Measurements from ENCODE around the gene APBB2. TPM values are rescaled to one million over a fixed set of nuclear protein-coding genes. Genes with fewer than 3 reads are reported as not detected.
A peak's percentile ranks its signal among the peaks of the same experiment; 100 is the strongest.
"Not testable (repeated sequence)": the region's sequence is repeated elsewhere in the genome, so short reads cannot be mapped to it uniquely, and the experiment has no call there.

The APBB2 gene
- polyA plus RNA-seq, 1 donor from 2014 or later = 0.23 TPM

DNA sequence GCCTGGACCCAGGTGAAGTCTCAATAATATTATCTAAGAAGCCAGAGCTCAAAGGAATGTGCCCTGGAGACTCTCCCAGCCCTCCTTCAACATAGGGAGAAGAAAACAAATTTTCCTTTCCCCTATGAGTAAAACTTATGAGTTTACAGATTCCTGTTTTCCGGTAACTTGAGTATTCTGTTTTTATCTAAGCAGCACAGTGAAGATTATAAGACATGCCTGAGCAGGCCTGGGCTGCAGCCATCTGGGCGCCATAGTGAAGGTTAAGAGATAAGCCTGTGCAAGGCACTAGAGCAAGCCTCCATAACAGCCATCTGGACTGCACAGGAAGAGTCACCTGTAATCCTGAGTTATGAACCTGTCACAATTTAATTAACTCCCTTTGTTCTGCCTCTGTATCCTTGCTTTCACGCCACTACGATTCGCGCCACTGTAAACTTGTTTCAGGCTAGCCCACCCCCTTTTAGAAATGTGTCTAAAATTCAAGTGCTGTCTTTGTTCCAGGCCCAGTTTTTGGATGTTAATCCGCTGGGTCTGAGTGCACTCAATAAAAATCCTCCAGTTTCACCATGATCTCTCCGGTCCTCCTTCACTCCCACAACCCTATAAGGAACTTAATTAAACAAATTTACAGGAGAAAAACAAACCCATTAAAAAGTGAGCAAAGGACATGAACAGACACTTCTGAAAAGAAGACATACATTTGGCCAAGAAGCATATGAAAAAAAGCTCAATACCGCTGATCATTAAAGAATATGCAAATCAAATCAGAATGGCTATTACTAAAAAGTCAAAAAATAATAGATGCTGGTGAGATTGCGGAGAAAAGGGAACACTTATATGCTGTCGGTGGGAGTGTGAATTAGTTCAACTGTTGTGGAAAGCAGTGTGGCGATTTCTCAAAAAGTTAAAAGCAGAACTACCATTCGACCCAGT lies 189.5 kb downstream of the APBB2 start:
- Mint-ChIP-seq H3K9me3 (peaks cover 13 to 42% (median 38%) of the 10 kb centered on the region in 3 donors), H3K27me3 (no peaks in the 10 kb centered on the region), H3K27ac (peak overlapping the region in 2 of 3 donors; percentile 32 to 93), H3K4me3 (peak overlapping the region in 2 of 4 donors; percentile 27 to 35), H3K4me1 (no peaks in the 10 kb centered on the region), H3K36me3 (peaks cover 1% of the 10 kb centered on the region)

DNA sequence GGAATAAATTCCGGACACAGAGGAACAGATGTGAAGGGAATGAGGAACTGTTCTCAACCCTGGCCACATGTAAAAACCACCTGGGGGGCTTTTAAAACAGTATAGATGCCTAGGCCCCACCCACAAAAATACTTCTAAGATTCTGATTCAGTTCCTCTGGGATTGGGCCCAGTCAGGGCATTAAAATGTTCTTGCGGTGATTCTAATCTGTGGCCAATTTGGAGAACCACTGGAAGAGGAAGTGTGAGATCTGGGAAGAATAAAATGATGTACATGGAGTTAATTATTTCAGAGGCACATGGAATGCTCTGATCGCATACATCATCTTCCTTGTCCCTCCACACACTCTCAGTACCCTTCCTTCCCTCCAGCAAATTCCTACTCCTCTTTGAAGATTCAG lies 192.2 kb downstream of the APBB2 start:
- Mint-ChIP-seq H3K4me3 (no peak overlapping the region), H3K27me3 (peaks cover 2% of the 10 kb centered on the region), H3K4me1 (no peaks in the 10 kb centered on the region), H3K9me3 (peaks cover 13 to 38% (median 32%) of the 10 kb centered on the region in 3 donors), H3K36me3 (no peaks in the 10 kb centered on the region), H3K27ac (no peak overlapping the region)

DNA sequence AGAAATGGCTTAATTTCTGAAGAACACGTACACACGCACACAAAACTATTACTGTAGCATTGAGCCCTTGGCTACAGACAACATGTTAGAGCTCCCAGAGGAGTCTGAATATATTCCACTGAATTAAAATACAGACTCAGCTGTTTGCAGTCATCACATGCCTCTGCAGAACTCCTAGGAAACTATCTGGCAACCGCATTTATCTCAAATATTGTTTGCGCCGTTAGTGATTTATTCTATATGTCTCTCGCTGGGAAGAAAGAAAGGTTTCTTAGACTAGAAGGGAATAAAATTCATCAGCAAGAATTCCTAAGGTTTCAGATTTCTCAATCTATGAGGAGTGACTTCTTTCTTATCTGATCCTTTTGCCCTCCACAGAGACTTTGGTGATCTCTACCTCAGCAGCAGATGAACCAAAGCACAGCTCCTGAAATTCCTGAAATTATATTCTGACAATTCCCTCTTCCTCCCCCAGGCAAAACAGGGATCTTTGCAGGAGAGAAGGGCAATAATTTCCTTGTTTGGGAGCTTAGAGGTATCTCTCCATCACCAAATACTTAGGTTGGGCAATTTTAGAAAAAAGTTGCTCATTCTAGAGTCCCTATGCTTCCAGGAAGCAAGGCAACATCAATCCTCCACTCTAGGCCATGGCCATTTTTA lies 199.2 kb downstream of the APBB2 start:
- Mint-ChIP-seq H3K27ac (no peak overlapping the region), H3K9me3 (no peaks in the 10 kb centered on the region), H3K27me3 (peaks cover 2% of the 10 kb centered on the region), H3K4me1 (no peaks in the 10 kb centered on the region), H3K4me3 (no peak overlapping the region), H3K36me3 (no peaks in the 10 kb centered on the region)

DNA sequence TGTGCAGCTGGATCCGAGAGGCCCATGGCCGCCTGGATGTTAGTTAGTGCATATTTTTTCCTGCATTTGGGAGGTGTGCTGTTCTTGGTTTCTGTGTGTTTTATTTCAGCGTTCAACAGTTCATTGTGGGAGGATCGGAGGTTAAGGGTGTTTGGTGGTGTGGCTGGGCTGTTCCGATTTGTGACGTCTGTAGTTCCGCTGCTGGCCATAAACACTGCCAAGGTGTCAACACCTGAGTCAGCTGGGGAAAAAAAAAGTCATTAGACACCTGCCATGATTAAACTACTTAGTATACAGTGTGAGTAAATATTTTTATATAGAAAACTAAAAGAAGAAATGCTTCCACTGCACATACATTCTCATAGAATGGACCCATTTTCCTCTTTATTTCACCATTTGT lies 200.2 kb downstream of the APBB2 start:
- H3K27me3 Mint-ChIP-seq = peaks cover 2% of the 10 kb centered on the region

DNA sequence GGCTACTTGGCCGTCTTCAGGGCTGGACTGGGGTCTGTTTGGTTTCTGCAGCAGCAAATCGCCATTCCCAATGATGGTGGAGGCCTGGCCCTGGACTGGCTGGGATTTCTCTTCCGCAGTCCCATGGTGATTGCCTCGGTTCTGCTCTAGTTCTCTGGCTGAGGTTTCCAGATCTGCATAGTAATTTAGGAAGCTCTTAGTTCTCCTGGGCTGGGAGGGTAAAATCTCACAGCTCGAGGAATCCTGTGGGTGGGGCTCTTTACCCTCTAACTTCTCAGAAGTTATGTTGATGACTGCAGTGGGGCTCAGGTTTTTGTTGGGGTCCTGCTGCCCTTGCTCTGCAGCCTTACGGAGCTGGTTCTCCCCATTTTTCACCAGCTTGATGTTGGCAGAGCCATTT lies 200.6 kb downstream of the APBB2 start:
- peaks cover 2% of the 10 kb centered on the region for H3K27me3 Mint-ChIP-seq
- no peak overlapping the region for H3K27ac Mint-ChIP-seq
- H3K4me1 Mint-ChIP-seq = no peaks in the 10 kb centered on the region
- H3K9me3 Mint-ChIP-seq = no peaks in the 10 kb centered on the region
- H3K36me3 Mint-ChIP-seq = no peaks in the 10 kb centered on the region
- H3K4me3 Mint-ChIP-seq = no peak overlapping the region

More for the DNA sequence above, 200.2 kb downstream of the APBB2 start:
- no peak overlapping the region for H3K27ac Mint-ChIP-seq
- H3K36me3 Mint-ChIP-seq = no peaks in the 10 kb centered on the region
- H3K4me3 Mint-ChIP-seq = no peak overlapping the region
- no peaks in the 10 kb centered on the region for H3K9me3 Mint-ChIP-seq
- H3K4me1 Mint-ChIP-seq = no peaks in the 10 kb centered on the region

DNA sequence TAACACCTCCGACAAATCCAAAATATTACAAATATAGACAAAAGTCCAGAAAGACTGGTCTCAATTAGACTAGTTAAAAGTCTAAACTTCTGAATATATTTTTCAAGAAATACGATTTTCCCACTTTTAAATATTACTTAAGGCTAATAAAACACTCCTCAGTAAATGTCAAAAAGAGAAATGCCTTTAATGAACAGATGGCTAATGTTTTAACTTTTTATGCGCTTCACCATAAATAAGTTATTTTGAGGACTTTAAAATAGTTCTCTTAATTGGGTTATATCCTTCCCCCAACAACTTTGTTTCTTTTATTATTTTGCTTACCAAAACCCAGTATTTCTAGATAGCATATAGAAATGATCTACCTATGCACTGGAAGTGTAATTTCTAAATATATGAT lies 201.4 kb downstream of the APBB2 start:
- Mint-ChIP-seq H3K27ac (no peak overlapping the region), H3K27me3 (peaks cover 2% of the 10 kb centered on the region), H3K4me1 (no peaks in the 10 kb centered on the region), H3K9me3 (no peaks in the 10 kb centered on the region), H3K4me3 (no peak overlapping the region), H3K36me3 (no peaks in the 10 kb centered on the region)

DNA sequence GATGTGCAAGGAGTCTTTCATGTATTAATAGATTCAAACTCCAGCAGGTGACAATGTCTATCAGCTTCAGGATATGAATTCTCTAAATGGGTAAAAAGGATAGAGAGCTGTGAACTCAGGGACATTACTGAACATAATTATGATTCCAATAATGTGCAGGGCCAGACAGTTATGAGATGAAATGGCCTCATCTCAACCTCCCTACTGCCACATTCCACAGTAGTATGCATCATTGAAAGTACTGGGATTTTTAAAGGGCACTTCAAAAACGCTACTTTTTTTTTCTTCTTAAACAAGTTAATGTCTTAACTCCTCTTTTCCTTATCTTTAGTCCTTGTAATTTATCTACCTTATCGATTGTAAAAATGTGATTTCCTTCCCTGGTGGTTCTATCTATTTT lies 202.0 kb downstream of the APBB2 start:
- Mint-ChIP-seq H3K4me1 (no peaks in the 10 kb centered on the region), H3K27ac (no peak overlapping the region), H3K36me3 (no peaks in the 10 kb centered on the region), H3K27me3 (no peaks in the 10 kb centered on the region), H3K9me3 (peaks cover 0 to 4% (median 0%) of the 10 kb centered on the region in 3 donors), H3K4me3 (no peak overlapping the region)

DNA sequence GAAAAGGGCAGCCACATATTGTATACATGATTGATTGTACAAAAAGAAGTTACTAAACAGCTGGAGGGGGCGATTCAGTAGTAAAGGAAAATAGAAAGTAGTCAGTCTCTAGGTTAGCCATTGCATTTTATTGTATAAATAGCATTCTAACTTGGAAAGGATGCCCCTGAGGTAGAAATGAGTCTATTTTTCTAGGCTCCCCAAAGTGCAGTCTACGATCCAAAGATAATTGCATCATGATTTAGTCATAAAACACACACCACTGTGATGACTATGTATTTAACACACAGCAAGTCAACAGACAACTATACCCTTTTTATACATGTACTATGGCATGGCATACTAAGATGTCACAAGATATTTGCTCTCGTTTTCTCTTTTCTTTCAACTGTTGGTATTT lies 204.9 kb downstream of the APBB2 start:
- Mint-ChIP-seq H3K27me3 (no peaks in the 10 kb centered on the region), H3K4me1 (no peaks in the 10 kb centered on the region), H3K9me3 (peaks cover 0 to 14% (median 0%) of the 10 kb centered on the region in 3 donors), H3K4me3 (no peak overlapping the region), H3K27ac (no peak overlapping the region), H3K36me3 (no peaks in the 10 kb centered on the region)

DNA sequence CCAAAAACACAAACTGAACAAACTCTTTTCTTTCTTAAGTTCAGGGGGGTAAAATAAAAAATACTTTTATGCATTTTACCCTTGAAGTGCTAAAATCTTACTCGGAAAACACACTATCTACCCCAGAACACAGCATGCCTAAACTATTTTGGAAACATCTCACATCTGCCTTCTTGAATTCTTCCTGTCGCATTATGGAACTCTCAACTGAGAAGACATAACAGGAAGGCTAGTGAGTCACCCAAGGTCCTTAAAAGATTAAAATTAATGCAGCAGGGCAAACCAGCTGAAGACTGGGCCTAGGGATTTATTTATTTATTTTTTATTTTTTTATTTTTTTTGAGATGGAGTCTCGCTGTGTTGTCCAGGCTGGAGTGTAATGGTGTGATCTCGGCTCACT lies 208.2 kb downstream of the APBB2 start:
- no peaks in the 10 kb centered on the region for H3K36me3 Mint-ChIP-seq

DNA sequence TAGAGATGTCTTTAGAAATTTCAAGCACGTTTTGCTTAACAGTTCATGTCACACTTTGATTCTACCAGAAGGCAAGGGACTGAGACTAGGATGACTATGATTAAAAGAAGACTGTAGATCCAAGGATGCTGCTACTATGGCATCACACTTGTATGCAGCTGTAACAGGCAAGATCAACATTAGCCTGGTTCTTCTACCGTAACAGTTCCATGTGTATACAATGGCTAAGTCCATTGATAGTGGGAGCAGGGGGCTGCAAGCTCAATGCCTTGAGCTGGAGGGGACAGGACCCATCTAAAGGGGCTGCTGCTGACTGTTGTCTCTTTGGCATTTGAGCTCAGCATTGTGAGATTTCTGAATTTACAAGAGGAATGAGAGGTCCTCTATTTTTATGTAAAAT lies 212.0 kb downstream of the APBB2 start:
- Mint-ChIP-seq H3K9me3 (peaks cover 0 to 10% (median 0%) of the 10 kb centered on the region in 3 donors), H3K27me3 (no peaks in the 10 kb centered on the region), H3K36me3 (no peaks in the 10 kb centered on the region), H3K4me1 (no peaks in the 10 kb centered on the region), H3K27ac (no peak overlapping the region), H3K4me3 (no peak overlapping the region)

More for the DNA sequence above, 208.2 kb downstream of the APBB2 start:
- no peak overlapping the region for H3K27ac Mint-ChIP-seq
- peaks cover 0 to 14% (median 0%) of the 10 kb centered on the region in 3 donors for H3K9me3 Mint-ChIP-seq
- H3K27me3 Mint-ChIP-seq = no peaks in the 10 kb centered on the region
- H3K4me1 Mint-ChIP-seq = no peaks in the 10 kb centered on the region
- H3K4me3 Mint-ChIP-seq = no peak overlapping the region

DNA sequence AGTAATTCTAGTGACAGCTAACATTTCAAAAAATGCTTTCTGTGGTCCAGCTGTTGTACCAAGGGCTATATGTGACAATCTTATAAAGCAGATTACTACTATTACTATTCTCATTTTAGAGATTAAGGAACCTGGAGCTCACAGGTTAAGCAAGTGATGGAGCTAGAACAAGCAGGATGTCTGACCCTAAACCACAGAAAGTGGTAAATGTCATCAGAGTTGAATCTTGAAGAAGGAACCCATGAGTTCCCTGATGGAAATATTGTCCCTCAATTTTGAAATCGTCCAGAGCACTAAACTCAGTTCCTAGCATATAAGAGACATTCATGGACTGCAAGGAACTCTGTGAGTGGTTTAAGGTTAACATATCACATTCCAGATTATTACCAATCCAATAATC lies 214.0 kb downstream of the APBB2 start:
- Mint-ChIP-seq H3K27ac (no peak overlapping the region), H3K36me3 (no peaks in the 10 kb centered on the region), H3K27me3 (no peaks in the 10 kb centered on the region), H3K4me3 (no peak overlapping the region), H3K4me1 (no peaks in the 10 kb centered on the region), H3K9me3 (no peaks in the 10 kb centered on the region)

DNA sequence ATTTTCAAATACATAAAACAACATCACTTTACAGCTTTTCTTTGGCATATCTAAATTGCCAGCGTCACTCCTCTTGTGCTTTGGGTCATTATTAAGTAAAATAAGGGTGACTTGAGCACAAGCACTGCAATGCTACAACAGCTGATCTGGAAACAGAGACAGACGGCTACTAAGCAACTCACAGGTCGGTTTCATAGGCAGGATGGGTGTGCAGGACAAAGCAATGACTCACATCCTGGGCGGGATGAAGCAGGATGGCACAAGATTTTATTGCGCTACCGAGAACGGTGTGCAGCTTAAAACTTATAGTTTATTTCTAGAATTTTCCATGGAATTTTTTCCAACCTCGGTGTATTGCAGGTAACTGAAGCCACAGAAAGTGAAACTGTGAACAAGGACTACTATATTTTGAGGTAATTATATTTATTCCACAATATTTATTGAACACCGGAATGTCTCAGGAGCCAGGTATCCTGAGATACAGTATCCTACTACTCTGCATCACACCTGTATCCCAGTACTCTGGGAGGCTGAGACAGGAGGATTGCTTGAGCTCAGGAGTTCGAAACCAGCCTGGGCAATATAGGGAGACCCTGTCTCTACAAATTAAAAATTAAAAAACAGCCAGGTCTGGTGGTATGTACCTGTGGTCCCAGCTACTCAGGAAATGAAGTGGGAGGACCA lies 215.5 kb downstream of the APBB2 start:
- Mint-ChIP-seq H3K27ac (no peak overlapping the region), H3K27me3 (no peaks in the 10 kb centered on the region), H3K9me3 (no peaks in the 10 kb centered on the region), H3K4me1 (no peaks in the 10 kb centered on the region), H3K4me3 (no peak overlapping the region), H3K36me3 (no peaks in the 10 kb centered on the region)

DNA sequence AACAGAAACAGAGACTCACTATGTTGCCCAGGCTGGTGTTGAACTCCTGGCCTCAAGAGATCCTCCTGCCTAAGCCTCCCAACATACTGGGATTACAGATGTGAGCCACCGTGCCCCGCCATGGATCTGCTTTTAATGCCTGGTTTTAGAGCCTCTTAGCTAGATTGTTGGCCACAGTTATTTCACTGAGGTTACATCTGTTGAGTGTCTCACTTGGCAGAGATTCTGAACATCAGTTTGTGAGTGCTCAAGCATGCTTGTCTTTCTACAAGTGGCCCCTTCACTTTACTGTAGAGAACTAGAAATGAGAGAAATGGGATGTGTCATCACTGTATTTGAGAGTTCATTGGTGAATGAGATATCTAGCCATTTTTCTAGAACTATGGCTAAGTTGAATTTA lies 218.5 kb downstream of the APBB2 start:
- no peak overlapping the region for H3K27ac Mint-ChIP-seq
- H3K9me3 Mint-ChIP-seq = no peaks in the 10 kb centered on the region
- no peaks in the 10 kb centered on the region for H3K36me3 Mint-ChIP-seq
- no peaks in the 10 kb centered on the region for H3K27me3 Mint-ChIP-seq
- H3K4me3 Mint-ChIP-seq = no peak overlapping the region
- H3K4me1 Mint-ChIP-seq = peaks cover 14 to 18% (median 16%) of the 10 kb centered on the region in 3 donors

DNA sequence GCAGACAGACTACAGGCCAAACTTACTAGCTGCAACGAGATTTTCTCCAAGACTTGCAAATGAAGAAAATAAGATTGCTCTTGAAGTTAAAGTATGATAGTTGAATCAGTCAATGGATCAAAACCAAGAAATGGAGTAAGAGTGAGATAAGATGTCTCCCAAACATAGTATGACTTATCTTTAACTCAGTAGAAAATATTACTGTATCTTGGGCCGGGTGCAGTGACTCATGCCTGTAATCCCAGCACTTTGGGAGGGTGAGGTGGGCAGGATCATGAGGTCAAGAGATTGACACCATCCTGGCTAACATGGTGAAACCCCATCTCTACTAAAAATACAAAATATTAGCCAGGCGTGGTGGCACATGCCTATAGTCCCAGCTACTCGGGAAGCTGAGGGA lies 220.0 kb downstream of the APBB2 start:
- H3K27me3 Mint-ChIP-seq, H3K27ac Mint-ChIP-seq, H3K4me3 Mint-ChIP-seq, H3K36me3 Mint-ChIP-seq, H3K9me3 Mint-ChIP-seq: not testable (repeated sequence)
- peaks cover 16 to 21% (median 18%) of the 10 kb centered on the region in 3 donors for H3K4me1 Mint-ChIP-seq

DNA sequence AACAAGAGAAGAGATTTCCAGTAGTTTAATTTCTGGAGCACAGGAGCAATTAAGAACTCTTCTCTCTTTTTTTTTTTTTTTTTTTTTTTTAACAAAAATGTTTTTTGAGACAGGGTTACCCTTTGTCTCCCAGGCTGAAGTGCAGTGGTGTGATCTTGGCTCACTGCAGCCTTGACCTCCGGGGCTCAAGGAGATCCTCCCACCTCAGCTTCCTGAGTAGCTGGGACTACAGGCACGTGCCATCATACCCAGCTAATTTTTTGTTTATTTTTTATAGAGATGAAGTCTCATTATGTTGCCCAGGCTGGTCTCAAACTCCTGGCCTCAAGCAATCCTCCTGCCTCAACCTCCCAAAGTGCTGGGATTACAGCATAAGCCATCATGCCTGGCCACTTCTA lies 221.0 kb downstream of the APBB2 start:
- not testable (repeated sequence) for H3K27ac Mint-ChIP-seq, H3K4me3 Mint-ChIP-seq, H3K9me3 Mint-ChIP-seq, H3K27me3 Mint-ChIP-seq, H3K36me3 Mint-ChIP-seq
- peaks cover 16 to 21% (median 18%) of the 10 kb centered on the region in 3 donors for H3K4me1 Mint-ChIP-seq

Measured in IgD-negative memory B cell (primary cell).